Activated CD4-positive, alpha-beta T cell treated with anti-CD3 and anti-CD28 coated beads for 24 hours (primary cell): ENCODE measurements around the gene TTBK2.
A peak's percentile ranks its signal among the peaks of the same experiment; 100 is the strongest.
"Not testable (repeated sequence)": the region's sequence is repeated elsewhere in the genome, so short reads cannot be mapped to it uniquely, and the experiment has no call there.

Source experiments
- DNase-seq, 2 donors: peaks; one replicate each; pipeline ENCODE4 v3.0.0-alpha.2; 2020; ENCODE audit warnings: low read depth in 2 of 2

Gene TTBK2

GRCh38 chr15:42920519-42921341, at the start of gene TTBK2:
TSS of gene TTBK2 (minus strand) at chr15:42920778. CDS start at chr15:42878617, 42,161 bp downstream.
- peak; percentile 95 to 98 for DNase-seq

- no peak for DNase-seq
Measured at GRCh38 chr15:42964476-42964875, 43.9 kb upstream of the TTBK2 start.

- no peak for DNase-seq
Measured at GRCh38 chr15:42955518-42955917, 34.9 kb upstream of the TTBK2 start.

GRCh38 chr15:42954291-42954690, 33.7 kb upstream of the TTBK2 start:
- no peak for DNase-seq

- DNase-seq, result not testable (repeated sequence)
Measured at GRCh38 chr15:42948898-42949297, 28.3 kb upstream of the TTBK2 start.

GRCh38 chr15:42940527-42940926, 19.9 kb upstream of the TTBK2 start:
- no peak for DNase-seq

GRCh38 chr15:42939841-42940240, 19.3 kb upstream of the TTBK2 start:
- DNase-seq, result no peak

GRCh38 chr15:42937143-42937542, 16.6 kb upstream of the TTBK2 start:
- no peak for DNase-seq

- no peak for DNase-seq
Measured at GRCh38 chr15:42933886-42934667, 13.5 kb upstream of the TTBK2 start.

- DNase-seq, result no peak
Measured at GRCh38 chr15:42932833-42933515, 12.4 kb upstream of the TTBK2 start.

GRCh38 chr15:42931702-42932486, 11.3 kb upstream of the TTBK2 start:
- no peak for DNase-seq

- no peak for DNase-seq
Measured at GRCh38 chr15:42929306-42929848, 8.8 kb upstream of the TTBK2 start.

GRCh38 chr15:42921342-42921731, 759 bp upstream of the TTBK2 start:
- peak; percentile 14 to 21 for DNase-seq

GRCh38 chr15:42919799-42920518, 619 bp downstream of the TTBK2 start:
- peak in 1 of 2 donors; percentile 8 for DNase-seq

- no peak for DNase-seq
Measured at GRCh38 chr15:42919308-42919707, 1.3 kb downstream of the TTBK2 start.

- DNase-seq, result no peak
Measured at GRCh38 chr15:42918047-42918446, 2.5 kb downstream of the TTBK2 start.

GRCh38 chr15:42915654-42916315, 4.8 kb downstream of the TTBK2 start:
- no peak for DNase-seq

GRCh38 chr15:42914728-42915497, 5.7 kb downstream of the TTBK2 start:
- no peak for DNase-seq

GRCh38 chr15:42911058-42911592, 9.5 kb downstream of the TTBK2 start:
- DNase-seq, result no peak
